H1 (cell line): ENCODE data around the gene CEP104. TPM values are rescaled to one million over a fixed set of nuclear protein-coding genes. Genes with fewer than 3 reads are reported as not detected.

Experiments used
- CTCF ChIA-PET: fragments of 300-600 bp; sonication (Branson Sonifier 250); formaldehyde crosslinking; loops from one replicate; lab custom pipeline; 2021; ENCODE audit not compliant: partially characterized antibody; lab: Charles Lee
- POLR2A ChIA-PET: fragments of 300-600 bp; sonication (Branson Sonifier 250); formaldehyde crosslinking; loops from one replicate; lab custom pipeline; 2021; ENCODE audit warnings: inconsistent platforms; ENCODE audit not compliant: partially characterized antibody; lab: Charles Lee
- DNase-seq, 2 experiments: peaks; one replicate each; pipeline versions ENCODE4 v3.0.0 to v3.0.0-alpha.2; 2010 to 2022; ENCODE audit warnings: low spot score in 2 of 2, low read depth in 1 of 2, mixed read lengths in 1 of 2
- FAIRE-seq: peaks from 2 replicates; lab custom pipeline; 2011; peaks lifted over from hg19 to GRCh38; lab: Jason Lieb, UNC
- H2AFZ ChIP-seq: 2 replicates; pipeline ENCODE4 v1.8.1; 2012; ENCODE audit warnings: low read length, inconsistent platforms
- H2AK5ac ChIP-seq: 2 replicates; pipeline ENCODE4 v1.6.1; 2013; ENCODE audit warnings: low read depth, low read length
- H2BK120ac ChIP-seq: replicated peaks from 2 replicates; pipeline ENCODE3; 2013; ENCODE audit warnings: low read depth, low read length, inconsistent platforms
- H2BK12ac ChIP-seq: 2 replicates; pipeline ENCODE4 v1.6.1; 2013; ENCODE audit warnings: low read depth, low read length
- H2BK15ac ChIP-seq: 2 replicates; pipeline ENCODE4 v1.6.1; 2013; ENCODE audit warnings: low read length
- H2BK20ac ChIP-seq: 2 replicates; pipeline ENCODE4 v1.6.1; 2013; ENCODE audit warnings: low read length
- H2BK5ac ChIP-seq: 2 replicates; pipeline ENCODE4 v1.6.1; 2013; ENCODE audit warnings: low read depth, low read length
- H3K14ac ChIP-seq: 2 replicates; pipeline ENCODE4 v1.6.1; 2013; ENCODE audit warnings: inconsistent platforms; ENCODE audit not compliant: insufficient read length
- H3K18ac ChIP-seq: 2 replicates; pipeline ENCODE4 v1.6.1; 2013; ENCODE audit warnings: low read length; ENCODE audit errors: extremely low read depth
- H3K23ac ChIP-seq: 2 replicates; pipeline ENCODE4 v1.6.1; 2013; ENCODE audit warnings: inconsistent platforms; ENCODE audit not compliant: insufficient read length
- H3K23me2 ChIP-seq: 2 replicates; pipeline ENCODE4 v1.6.1; 2013; ENCODE audit warnings: low read depth, low read length
- H3K27ac ChIP-seq: 2 replicates; pipeline ENCODE4 v1.6.1; 2011; ENCODE audit warnings: low read depth, low read length, inconsistent platforms
- H3K27me3 ChIP-seq, 4 experiments: replicated peaks in 1 of 4; 1 replicate in 1 of 4; 2 replicates in 3 of 4; pipeline versions ENCODE4 v1.6.1 to v1.8.1; 2011 to 2013; ENCODE audit warnings: low read length in 3 of 4, mild to moderate bottlenecking in 3 of 4, inconsistent platforms in 2 of 4, mixed read lengths in 2 of 4, moderate library complexity in 1 of 4; ENCODE audit not compliant: control insufficient read depth in 3 of 4, insufficient read depth in 3 of 4; ENCODE audit errors: extremely low read depth in 1 of 4
- H3K36me3 ChIP-seq, 4 experiments: 2 replicates each; pipeline versions ENCODE4 v1.6.1 to v1.8.1; 2011 to 2013; ENCODE audit warnings: mild to moderate bottlenecking in 4 of 4, low read length in 3 of 4, moderate library complexity in 2 of 4, control low read depth in 1 of 4, inconsistent platforms in 1 of 4; ENCODE audit not compliant: insufficient read depth in 4 of 4, control insufficient read depth in 2 of 4
- H3K4ac ChIP-seq: replicated peaks from 2 replicates; pipeline ENCODE3; 2013; ENCODE audit warnings: low read length, low read depth, mixed read lengths, inconsistent platforms; ENCODE audit not compliant: insufficient read length
- H3K4me1 ChIP-seq, 4 experiments: replicated peaks in 1 of 4; 1 replicate in 1 of 4; 2 replicates in 3 of 4; pipeline versions ENCODE4 v1.6.1 to v1.8.1; 2011 to 2013; ENCODE audit warnings: low read length in 3 of 4, inconsistent platforms in 2 of 4, mixed read lengths in 1 of 4; ENCODE audit not compliant: insufficient read depth in 4 of 4, control insufficient read depth in 3 of 4
- H3K4me2 ChIP-seq, 2 experiments: 2 replicates each; pipeline versions ENCODE4 v1.6.1 to v1.8.1; 2011 to 2013; ENCODE audit warnings: low read depth in 2 of 2, low read length in 2 of 2, control low read depth in 1 of 2, inconsistent platforms in 1 of 2, mild to moderate bottlenecking in 1 of 2; ENCODE audit not compliant: insufficient read depth in 1 of 2
- H3K4me3 ChIP-seq, 4 experiments: fragments of 200-600, 300-600 bp in 1 of 4; sonication (generic), shearing (Covaris generic), sonication (Bioruptor Twin) in 1 of 4; 2 replicates each; pipeline versions ENCODE4 v1.5.1 to v1.8.1; 2011 to 2016; ENCODE audit warnings: low read length in 4 of 4, low read depth in 3 of 4, control low read depth in 2 of 4, inconsistent platforms in 2 of 4, mild to moderate bottlenecking in 2 of 4, mixed read lengths in 1 of 4, moderate library complexity in 1 of 4; ENCODE audit not compliant: insufficient read depth in 2 of 4; ENCODE audit errors: extremely low read depth in 1 of 4
- H3K56ac ChIP-seq: replicated peaks from 2 replicates; pipeline ENCODE3; 2013; ENCODE audit warnings: low read depth, mild to moderate bottlenecking, mixed read lengths, low read length, inconsistent platforms; ENCODE audit not compliant: insufficient read length
- H3K79me1 ChIP-seq: 2 replicates; pipeline ENCODE4 v1.6.1; 2013; ENCODE audit warnings: low read depth, low read length, control low read depth
- H3K79me2 ChIP-seq, 2 experiments: 2 replicates each; pipeline versions ENCODE4 v1.6.1 to v1.8.1; 2012 to 2013; ENCODE audit warnings: low read length in 2 of 2, mild to moderate bottlenecking in 2 of 2, inconsistent platforms in 1 of 2; ENCODE audit not compliant: insufficient read depth in 2 of 2, control insufficient read depth in 1 of 2
- H3K9ac ChIP-seq, 4 experiments: replicated peaks in 1 of 4; 1 replicate in 1 of 4; 2 replicates in 3 of 4; pipeline versions ENCODE4 v1.6.1 to v1.8.1; 2011 to 2013; ENCODE audit warnings: low read depth in 3 of 4, low read length in 3 of 4, control low read depth in 2 of 4, mild to moderate bottlenecking in 2 of 4, moderate library complexity in 2 of 4, inconsistent platforms in 1 of 4; ENCODE audit errors: extremely low read depth in 1 of 4
- H3K9me3 ChIP-seq, 2 experiments: 2 replicates each; pipeline versions ENCODE4 v1.6.1 to v1.8.1; 2012 to 2013; ENCODE audit warnings: mild to moderate bottlenecking in 2 of 2, moderate library complexity in 2 of 2, control low read depth in 1 of 2, inconsistent platforms in 1 of 2, low read depth in 1 of 2, low read length in 1 of 2, mixed read lengths in 1 of 2; ENCODE audit not compliant: insufficient read depth in 2 of 2
- H4K20me1 ChIP-seq, 2 experiments: replicated peaks in 1 of 2; 2 replicates each; pipeline versions ENCODE3 to v1.8.1; 2011 to 2013; ENCODE audit warnings: inconsistent platforms in 2 of 2, low read length in 2 of 2, mild to moderate bottlenecking in 1 of 2; ENCODE audit not compliant: insufficient read depth in 2 of 2, control insufficient read depth in 1 of 2
- H4K5ac ChIP-seq: 2 replicates; pipeline ENCODE4 v1.6.1; 2013; ENCODE audit warnings: low read length, low read depth, mixed read lengths, inconsistent platforms; ENCODE audit not compliant: insufficient read length
- H4K8ac ChIP-seq: 2 replicates; pipeline ENCODE4 v1.8.0; 2013; ENCODE audit warnings: mild to moderate bottlenecking, moderate library complexity, low read length, inconsistent platforms; ENCODE audit not compliant: insufficient read depth; ENCODE audit errors: extremely low read depth
- H4K91ac ChIP-seq: replicated peaks from 2 replicates; pipeline ENCODE3; 2013; ENCODE audit warnings: low read length, mixed read lengths, inconsistent platforms; ENCODE audit not compliant: insufficient read length
- WGBS, 2 experiments: shearing (Covaris generic) in 1 of 2; methylation state at CpG; one replicate each; pipeline versions ENCODE4 v1.1.6 to v1.1.7; 2013 to 2015; ENCODE audit warnings: low lambda C conversion rate in 2 of 2, mixed read lengths in 2 of 2, inconsistent platforms in 1 of 2, low coverage in 1 of 2, missing lambda C conversion rate in 1 of 2; ENCODE audit not compliant: insufficient replicate concordance in 2 of 2, insufficient coverage in 1 of 2, insufficient read length in 1 of 2; ENCODE audit errors: extremely low coverage in 1 of 2, missing lambda C conversion rate in 1 of 2; 5-methylcytosine and 5-hydroxymethylcytosine counted together
- polyA plus RNA-seq, 7 experiments: library from polyadenylated mRNA; depleted of rRNA in 3 of 7; stranded (reverse) in 5 of 7; unstranded in 2 of 7; fragments of >200 nt in 5 of 7; fragments of 200-250 nt in 2 of 7; gene quantifications; 1 replicate in 5 of 7; 2 replicates in 1 of 7; 4 replicates in 1 of 7; pipeline versions ENCODE4 v1.2.1 to v1.2.3, GENCODE V29; 2011 to 2013; ENCODE audit warnings: missing spikeins in 2 of 7, mixed read lengths in 2 of 7
- total RNA-seq: library from RNA; stranded (reverse); fragmentation: NEBNext Ultra II Directional; extraction: Animal tissue kit (Norgen Biotek cat#: 25700); gene quantifications from 2 replicates; pipeline ENCODE4 v1.2.1, GENCODE V29; 2021

CEP104 gene
- total and polyA plus RNA-seq, 2 of the 8 experiments (the other 6 are each of a cell fraction or from before 2014, with no cell fraction given): 8.0 to 43.9 TPM

DNA sequence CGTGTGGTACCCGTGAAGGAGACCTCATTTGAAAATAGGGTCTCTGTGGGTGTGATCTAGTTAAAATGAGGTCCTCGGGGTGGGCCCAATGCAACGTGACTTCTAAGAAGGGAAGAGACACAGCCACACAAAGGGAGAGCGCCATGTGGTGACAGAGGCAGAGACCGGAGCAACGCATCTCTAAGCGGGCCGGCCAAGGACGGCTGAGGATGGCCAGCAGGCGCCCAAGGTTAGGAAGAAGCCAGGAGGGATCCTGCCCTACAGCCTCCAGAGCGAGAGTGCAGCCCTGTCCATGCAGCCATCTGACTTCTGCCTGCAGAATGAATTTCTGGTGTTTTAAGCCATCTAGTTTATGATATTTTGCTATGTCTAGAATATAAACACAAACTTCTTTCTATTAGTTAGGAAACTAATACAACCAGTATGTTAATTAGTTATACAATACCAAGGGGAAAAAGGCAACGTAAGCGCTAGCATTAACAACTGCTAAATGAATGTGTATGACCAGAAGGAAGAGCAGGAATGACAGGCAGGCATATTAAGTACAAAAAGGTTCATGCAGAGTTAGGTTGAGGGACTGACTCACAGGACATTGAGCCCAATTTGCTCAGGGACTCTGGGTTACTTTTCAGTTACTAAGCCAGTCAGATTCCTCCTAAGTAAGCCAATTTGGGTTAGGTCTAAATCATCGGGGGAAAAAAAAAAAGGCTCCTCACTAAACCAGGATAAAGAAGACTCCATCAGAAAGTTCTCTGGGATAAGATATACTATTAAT lies 4.1 kb downstream of the CEP104 start:
- Histone ChIP-seq H3K23me2 (peaks cover 7% of the 10 kb centered on the region; the same call in 1 of the 2 replicates), H3K4me2 (no peak overlapping the region), H3K36me3 (peaks cover 0 to 9% (median 0%) of the 10 kb centered on the region in 4 experiments; a peak in 1 of 8 replicates), H3K9ac (no peak overlapping the region), H4K91ac (no peak overlapping the region), H4K5ac (no peak overlapping the region), H4K20me1 (peaks cover 2 to 3% of the 10 kb centered on the region in 2 experiments), H2BK120ac (no peak overlapping the region), H3K9me3 (no peaks in the 10 kb centered on the region), H3K79me1 (peaks cover 5% of the 10 kb centered on the region; the same call in 1 of the 2 replicates), H2BK15ac (no peak overlapping the region), H2BK5ac (no peak overlapping the region), H2BK12ac (no peak overlapping the region), H3K23ac (no peak overlapping the region), H2AK5ac (no peak overlapping the region), H3K18ac (no peak overlapping the region), H3K27me3 (no peaks in the 10 kb centered on the region), H4K8ac (no peak overlapping the region), H3K79me2 (peaks cover 0 to 16% of the 10 kb centered on the region in 2 experiments; a peak in 2 of 4 replicates), H2BK20ac (no peak overlapping the region), H3K14ac (no peak overlapping the region), H3K4me3 (no peak overlapping the region), H3K27ac (no peak overlapping the region), H3K56ac (no peak overlapping the region), H2AFZ (no peak overlapping the region), H3K4me1 (peaks cover 0 to 2% (median under 1%) of the 10 kb centered on the region in 4 experiments; a peak in 3 of 7 replicates), H3K4ac (no peak overlapping the region)
- DNase-seq (no peak), FAIRE-seq (no peak)
- ChIA-PET POLR2A (no interaction called here), CTCF (no interaction called here)
- 68% methylated on average over 15 of the region's 15 CpGs; no CpG with 5 or more reads in 1 of the 2 experiments for WGBS, 2 experiments
